IMR-90 (cell line): ENCODE results near the gene RANBP10. TPM values are rescaled to one million over a fixed set of nuclear protein-coding genes. Genes with fewer than 3 reads are reported as not detected.

Source experiments
- ATAC-seq: fragments of 200-7000 bp; cut with Tn5 transposase; 2 replicates; pipeline ENCODE4 v1.9.1; 2020; ENCODE audit warnings: low read depth, mild to moderate bottlenecking, moderate library complexity
- BruUV-seq: library from RNA; stranded (reverse); fragments of 400-500 nt; replicated peaks from 2 replicates; lab custom pipeline; 2021; lab: Mats Ljungman, UMichigan
- CTCF ChIA-PET: fragments of 300-600 bp; formaldehyde crosslinking; extraction: SDS; loops from one replicate; lab custom pipeline; 2021; ENCODE audit warnings: antibody characterized with exemption; lab: Yijun Ruan, JAX
- POLR2A ChIA-PET: fragments of 300-600 bp; sonication (Branson Sonifier 250); formaldehyde crosslinking; loops from one replicate; lab custom pipeline; 2022; ENCODE audit warnings: antibody characterized with exemption; ENCODE audit not compliant: unreplicated experiment; lab: Charles Lee
- DNase-seq: peaks from one replicate; pipeline ENCODE4 v3.0.0; 2013
- H2AFZ ChIP-seq: replicated peaks from 2 replicates; pipeline ENCODE3; 2013; ENCODE audit warnings: low read length, mild to moderate bottlenecking; ENCODE audit not compliant: poor library complexity
- H2AK5ac ChIP-seq: 2 replicates; pipeline ENCODE4 v1.6.1; 2013; ENCODE audit warnings: low read depth, low read length, inconsistent platforms
- H2AK9ac ChIP-seq: replicated peaks from 2 replicates; pipeline ENCODE3; 2013; ENCODE audit warnings: mild to moderate bottlenecking, low read depth, low read length, moderate library complexity; ENCODE audit not compliant: poor library complexity
- H2BK120ac ChIP-seq: 2 replicates; pipeline ENCODE4 v1.6.1; 2013; ENCODE audit warnings: low read depth, low read length, inconsistent platforms
- H2BK15ac ChIP-seq: 3 replicates; pipeline ENCODE4 v1.6.1; 2013; ENCODE audit warnings: low read depth, low read length, inconsistent platforms
- H2BK20ac ChIP-seq: 2 replicates; pipeline ENCODE4 v1.6.1; 2013; ENCODE audit warnings: low read depth, mild to moderate bottlenecking, inconsistent platforms, low read length, moderate library complexity
- H2BK5ac ChIP-seq: 2 replicates; pipeline ENCODE4 v1.6.1; 2013; ENCODE audit warnings: mild to moderate bottlenecking, low read depth, low read length, inconsistent platforms; ENCODE audit not compliant: poor library complexity, severe bottlenecking
- H3K14ac ChIP-seq: replicated peaks from 2 replicates; pipeline ENCODE4 v1.6.1; 2013; ENCODE audit warnings: low read depth, low read length, inconsistent platforms
- H3K18ac ChIP-seq: 2 replicates; pipeline ENCODE4 v1.6.1; 2013; ENCODE audit warnings: low read depth, low read length, control low read depth
- H3K23ac ChIP-seq: 2 replicates; pipeline ENCODE4 v1.6.1; 2013; ENCODE audit warnings: low read depth, low read length, inconsistent platforms
- H3K27ac ChIP-seq: 2 replicates; pipeline ENCODE4 v1.5.1; 2013; ENCODE audit warnings: mild to moderate bottlenecking, control low read depth, low read length; ENCODE audit not compliant: insufficient read depth
- H3K27me3 ChIP-seq: 2 replicates; pipeline ENCODE4 v1.6.1; 2013; ENCODE audit warnings: low read length; ENCODE audit not compliant: control insufficient read depth, insufficient read depth
- H3K36me3 ChIP-seq: 2 replicates; pipeline ENCODE4 v1.6.1; 2013; ENCODE audit warnings: low read length, mixed read lengths; ENCODE audit not compliant: control insufficient read depth, insufficient read depth
- H3K4ac ChIP-seq: 2 replicates; pipeline ENCODE4 v1.6.1; 2013; ENCODE audit warnings: low read depth, low read length, inconsistent platforms
- H3K4me1 ChIP-seq: 2 replicates; pipeline ENCODE4 v1.6.1; 2013; ENCODE audit warnings: low read length, mixed read lengths; ENCODE audit not compliant: control insufficient read depth, insufficient read depth
- H3K4me2 ChIP-seq: 2 replicates; pipeline ENCODE4 v1.6.1; 2013; ENCODE audit warnings: low read depth, mild to moderate bottlenecking, control low read depth, low read length, moderate library complexity
- H3K4me3 ChIP-seq: 2 replicates; pipeline ENCODE4 v1.5.1; 2013; ENCODE audit warnings: low read depth, mild to moderate bottlenecking, control low read depth, low read length, moderate library complexity; ENCODE audit not compliant: insufficient read depth
- H3K56ac ChIP-seq: 2 replicates; pipeline ENCODE4 v1.6.1; 2013; ENCODE audit warnings: low read length, inconsistent platforms; ENCODE audit not compliant: insufficient read depth; ENCODE audit errors: extremely low read depth
- H3K79me1 ChIP-seq, 2 experiments: 2 replicates each; pipeline ENCODE4 v1.6.1; 2013; ENCODE audit warnings: low read length in 2 of 2, inconsistent platforms in 1 of 2, low read depth in 1 of 2
- H3K9ac ChIP-seq: 2 replicates; pipeline ENCODE4 v1.6.1; 2013; ENCODE audit warnings: low read depth, low read length, control low read depth
- H3K9me1 ChIP-seq: 2 replicates; pipeline ENCODE4 v1.6.1; 2013; ENCODE audit warnings: low read length, inconsistent platforms; ENCODE audit not compliant: insufficient read depth
- H3K9me3 ChIP-seq: 2 replicates; pipeline ENCODE4 v1.6.1; 2013; ENCODE audit warnings: low read length; ENCODE audit not compliant: control insufficient read depth, insufficient read depth
- H4K20me1 ChIP-seq: 2 replicates; pipeline ENCODE4 v1.6.1; 2013; ENCODE audit warnings: low read length, inconsistent platforms; ENCODE audit not compliant: insufficient read depth
- H4K5ac ChIP-seq: 2 replicates; pipeline ENCODE4 v1.6.1; 2013; ENCODE audit warnings: mild to moderate bottlenecking, low read depth, low read length, control low read depth
- H4K8ac ChIP-seq, 2 experiments: 2 replicates each; pipeline ENCODE4 v1.6.1; 2013; ENCODE audit warnings: low read depth in 2 of 2, low read length in 2 of 2, control low read depth in 1 of 2, inconsistent platforms in 1 of 2
- H4K91ac ChIP-seq: 2 replicates; pipeline ENCODE4 v1.6.1; 2013; ENCODE audit warnings: low read depth, low read length, inconsistent platforms; ENCODE audit not compliant: insufficient read depth
- FOS ChIP-seq: fragments of 150-350 bp; IDR thresholded peaks from 2 replicates; pipeline ENCODE4 v1.6.1; 2016; ENCODE audit warnings: low read depth, low read length
- MAFK ChIP-seq: IDR thresholded peaks from 2 replicates; pipeline ENCODE4 v1.6.1; 2012; ENCODE audit warnings: low read depth, low read length, improper control_type of control experiment
- MAZ ChIP-seq: IDR thresholded peaks from 2 replicates; pipeline ENCODE4 v1.6.1; 2012; ENCODE audit warnings: low read depth, mild to moderate bottlenecking, low read length, improper control_type of control experiment, moderate library complexity, borderline replicate concordance
- MXI1 ChIP-seq: IDR thresholded peaks from 2 replicates; pipeline ENCODE4 v1.6.1; 2012; ENCODE audit warnings: low read depth, mild to moderate bottlenecking, low read length, moderate library complexity, borderline replicate concordance
- RFX5 ChIP-seq: IDR thresholded peaks from 2 replicates; pipeline ENCODE4 v1.8.0; 2012; ENCODE audit warnings: low read depth, mild to moderate bottlenecking, low read length, moderate library complexity
- WGBS, 2 experiments: methylation state at CpG; one replicate each; pipeline versions ENCODE4 v1.1.5 to v1.1.7; 2013; ENCODE audit warnings: missing lambda C conversion rate in 2 of 2; ENCODE audit not compliant: insufficient read length in 1 of 2; ENCODE audit errors: extremely low coverage in 2 of 2; 5-methylcytosine and 5-hydroxymethylcytosine counted together
- dilution Hi-C: fragments of 300-500 bp; cut with HindIII; formaldehyde crosslinking; loops from one replicate; pipeline ENCODE4 v1.14.3; 2018; ENCODE audit warnings: low sequenced_read_pairs; ENCODE audit not compliant: unreplicated experiment
- in situ Hi-C: fragments of 300-500 bp; cut with MboI; formaldehyde crosslinking; loops from 3 replicates; pipeline ENCODE4 v1.14.3; 2019; ENCODE audit warnings: low sequenced_read_pairs, inconsistent platforms, mixed read lengths
- intact Hi-C: fragments of 100-400 bp; cut with micrococcal nuclease; formaldehyde crosslinking; loops from 2 replicates; pipeline ENCODE4 v1.10.0; 2022
- polyA plus RNA-seq, 3 experiments: library from polyadenylated mRNA; depleted of rRNA; stranded (reverse); fragments of >200 nt; gene quantifications; 2 replicates each; pipeline ENCODE4 v1.2.3, GENCODE V29; 2012; ENCODE audit warnings: low replicate concordance in 1 of 3
- total RNA-seq: library from RNA; depleted of rRNA; stranded (reverse); fragments of >200 nt; gene quantifications from 2 replicates; pipeline ENCODE4 v1.2.3, GENCODE V29; 2012
- TF ChIP-seq, protein P1 (sequence below): conservative IDR thresholded peaks from 2 replicates; pipeline ENCODE4 v1.5.1; 2012; ENCODE audit warnings: mild to moderate bottlenecking, low read depth, low read length, improper control_type of control experiment
- TF ChIP-seq, protein P2 (sequence below): fragments of 150-350 bp; IDR thresholded peaks from 2 replicates; pipeline ENCODE4 v1.6.1; 2016; ENCODE audit warnings: low read depth, mild to moderate bottlenecking, low read length, moderate library complexity, borderline replicate concordance

RANBP10 gene
- total and polyA plus RNA-seq, 2 of the 4 experiments (the other 2 are of a cell fraction): 2.7 to 12.1 TPM

- Histone ChIP-seq H3K79me1 (peaks cover 12 to 72% of the 10 kb centered on the region in 2 experiments), H3K27ac (no peak overlapping the region), H3K9me1 (peaks cover 37% of the 10 kb centered on the region), H3K4me2 (no peak overlapping the region), H3K9ac (no peak overlapping the region), H2AK5ac (no peak overlapping the region), H4K91ac (no peak overlapping the region), H3K36me3 (peaks cover 6% of the 10 kb centered on the region), H3K9me3 (no peaks in the 10 kb centered on the region), H3K4me1 (peaks cover 9% of the 10 kb centered on the region), H2AFZ (no peak overlapping the region), H3K23ac (no peak overlapping the region), H2BK5ac (no peak overlapping the region), H4K20me1 (peaks cover 91% of the 10 kb centered on the region), H3K4ac (no peak overlapping the region), H2BK20ac (no peak overlapping the region), H3K4me3 (no peak overlapping the region), H3K56ac (no peak overlapping the region), H3K27me3 (no peaks in the 10 kb centered on the region), H2BK15ac (no peak overlapping the region), H2BK120ac (no peak overlapping the region), H3K14ac (no peak overlapping the region), H4K5ac (no peak overlapping the region), H3K18ac (no peak overlapping the region), H4K8ac (no peak overlapping the region), H2AK9ac (no peak overlapping the region)
- TF ChIP-seq RFX5 (no peak), FOS (no peak), MAFK (no peak), MXI1 (no peak), MAZ (no peak)
- TF ChIP-seq, protein P1, sequence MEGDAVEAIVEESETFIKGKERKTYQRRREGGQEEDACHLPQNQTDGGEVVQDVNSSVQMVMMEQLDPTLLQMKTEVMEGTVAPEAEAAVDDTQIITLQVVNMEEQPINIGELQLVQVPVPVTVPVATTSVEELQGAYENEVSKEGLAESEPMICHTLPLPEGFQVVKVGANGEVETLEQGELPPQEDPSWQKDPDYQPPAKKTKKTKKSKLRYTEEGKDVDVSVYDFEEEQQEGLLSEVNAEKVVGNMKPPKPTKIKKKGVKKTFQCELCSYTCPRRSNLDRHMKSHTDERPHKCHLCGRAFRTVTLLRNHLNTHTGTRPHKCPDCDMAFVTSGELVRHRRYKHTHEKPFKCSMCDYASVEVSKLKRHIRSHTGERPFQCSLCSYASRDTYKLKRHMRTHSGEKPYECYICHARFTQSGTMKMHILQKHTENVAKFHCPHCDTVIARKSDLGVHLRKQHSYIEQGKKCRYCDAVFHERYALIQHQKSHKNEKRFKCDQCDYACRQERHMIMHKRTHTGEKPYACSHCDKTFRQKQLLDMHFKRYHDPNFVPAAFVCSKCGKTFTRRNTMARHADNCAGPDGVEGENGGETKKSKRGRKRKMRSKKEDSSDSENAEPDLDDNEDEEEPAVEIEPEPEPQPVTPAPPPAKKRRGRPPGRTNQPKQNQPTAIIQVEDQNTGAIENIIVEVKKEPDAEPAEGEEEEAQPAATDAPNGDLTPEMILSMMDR: no peak
- TF ChIP-seq, protein P2, sequence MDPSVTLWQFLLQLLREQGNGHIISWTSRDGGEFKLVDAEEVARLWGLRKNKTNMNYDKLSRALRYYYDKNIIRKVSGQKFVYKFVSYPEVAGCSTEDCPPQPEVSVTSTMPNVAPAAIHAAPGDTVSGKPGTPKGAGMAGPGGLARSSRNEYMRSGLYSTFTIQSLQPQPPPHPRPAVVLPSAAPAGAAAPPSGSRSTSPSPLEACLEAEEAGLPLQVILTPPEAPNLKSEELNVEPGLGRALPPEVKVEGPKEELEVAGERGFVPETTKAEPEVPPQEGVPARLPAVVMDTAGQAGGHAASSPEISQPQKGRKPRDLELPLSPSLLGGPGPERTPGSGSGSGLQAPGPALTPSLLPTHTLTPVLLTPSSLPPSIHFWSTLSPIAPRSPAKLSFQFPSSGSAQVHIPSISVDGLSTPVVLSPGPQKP: no peak
- in situ Hi-C loops (no loop called here), intact Hi-C loops (no loop called here), dilution Hi-C loops (no loop called here)
- no TSS peak for BruUV-seq
- no peak for DNase-seq
- ATAC-seq: no peak
- ChIA-PET CTCF (no interaction called here), POLR2A (no interaction called here)
- WGBS, 2 experiments: 100% methylated on average over 1 of the region's 3 CpGs; no CpG with 5 or more reads in 1 of the 2 experiments
Measured at GRCh38 chr16:67853670-67854069, 47.3 kb upstream of the RANBP10 start.
